ENCODE measurements around the gene RTP2. TPM values are rescaled to one million over a fixed set of nuclear protein-coding genes. Genes with fewer than 3 reads are reported as not detected.

RTP2 gene
- total RNA-seq, 2 experiments from 2014 or later: not detected

DNA sequence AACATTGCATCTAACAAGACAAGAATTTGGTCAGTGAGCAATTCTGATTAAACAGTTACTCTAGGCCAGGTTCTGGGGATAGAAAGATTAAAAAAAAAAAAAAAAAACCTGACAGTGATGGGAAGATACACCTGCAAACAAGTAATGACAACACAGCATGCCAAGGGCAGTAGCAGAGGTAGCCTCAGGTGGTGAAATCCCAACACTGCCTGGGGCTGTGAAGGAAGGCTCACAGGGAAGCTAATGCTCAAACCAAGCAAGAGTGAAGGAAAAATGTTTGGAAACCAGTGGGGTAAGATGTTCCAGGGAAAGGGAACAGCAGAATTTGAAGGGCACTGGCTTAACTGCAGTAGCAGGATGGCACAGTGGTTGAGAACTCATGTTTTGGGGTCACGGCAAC is 8.9 kb downstream of the RTP2 start:
- CTCF ChIA-PET: no interaction called here
- H3K27ac ChIP-seq (ENCODE audit: low read depth in 1 of 2, low read length in 2 of 2): no peak overlapping the region
- H3K9me3 ChIP-seq (ENCODE audit: control insufficient read depth in 1 of 2, insufficient read depth in 1 of 2, low read length in 2 of 2): no peaks in the 10 kb centered on the region
- Mint-ChIP-seq H3K4me1 (ENCODE audit: low read depth) (no peaks in the 10 kb centered on the region), H3K9me3 (no peaks in the 10 kb centered on the region), H3K27ac (no peak overlapping the region), H3K27me3 (peaks cover 51% of the 10 kb centered on the region), H3K36me3 (ENCODE audit: low read depth) (no peaks in the 10 kb centered on the region), H3K4me3 (no peak overlapping the region)
- no peak for ATAC-seq (ENCODE audit: poor library complexity)
- POLR2A ChIA-PET: no interaction called here
- no peaks in the 10 kb centered on the region for H3K36me3 ChIP-seq (ENCODE audit: insufficient read depth, low read length)
- intact Hi-C loops (cut with DNase I, micrococcal nuclease): no loop called here
- DNase-seq: no peak
- no peak overlapping the region for H3K4me3 ChIP-seq (ENCODE audit: low read length)
- no peaks in the 10 kb centered on the region for H3K4me1 ChIP-seq (ENCODE audit: insufficient read depth, low read length)
- TF ChIP-seq, protein P1, sequence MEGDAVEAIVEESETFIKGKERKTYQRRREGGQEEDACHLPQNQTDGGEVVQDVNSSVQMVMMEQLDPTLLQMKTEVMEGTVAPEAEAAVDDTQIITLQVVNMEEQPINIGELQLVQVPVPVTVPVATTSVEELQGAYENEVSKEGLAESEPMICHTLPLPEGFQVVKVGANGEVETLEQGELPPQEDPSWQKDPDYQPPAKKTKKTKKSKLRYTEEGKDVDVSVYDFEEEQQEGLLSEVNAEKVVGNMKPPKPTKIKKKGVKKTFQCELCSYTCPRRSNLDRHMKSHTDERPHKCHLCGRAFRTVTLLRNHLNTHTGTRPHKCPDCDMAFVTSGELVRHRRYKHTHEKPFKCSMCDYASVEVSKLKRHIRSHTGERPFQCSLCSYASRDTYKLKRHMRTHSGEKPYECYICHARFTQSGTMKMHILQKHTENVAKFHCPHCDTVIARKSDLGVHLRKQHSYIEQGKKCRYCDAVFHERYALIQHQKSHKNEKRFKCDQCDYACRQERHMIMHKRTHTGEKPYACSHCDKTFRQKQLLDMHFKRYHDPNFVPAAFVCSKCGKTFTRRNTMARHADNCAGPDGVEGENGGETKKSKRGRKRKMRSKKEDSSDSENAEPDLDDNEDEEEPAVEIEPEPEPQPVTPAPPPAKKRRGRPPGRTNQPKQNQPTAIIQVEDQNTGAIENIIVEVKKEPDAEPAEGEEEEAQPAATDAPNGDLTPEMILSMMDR (IDR thresholded peaks at IDR 0.05): no peak
- H3K27me3 ChIP-seq (ENCODE audit: control insufficient read depth in 1 of 2, insufficient read depth in 2 of 2, low read length in 2 of 2): peaks cover 2 to 10% of the 10 kb centered on the region in 2 experiments

DNA sequence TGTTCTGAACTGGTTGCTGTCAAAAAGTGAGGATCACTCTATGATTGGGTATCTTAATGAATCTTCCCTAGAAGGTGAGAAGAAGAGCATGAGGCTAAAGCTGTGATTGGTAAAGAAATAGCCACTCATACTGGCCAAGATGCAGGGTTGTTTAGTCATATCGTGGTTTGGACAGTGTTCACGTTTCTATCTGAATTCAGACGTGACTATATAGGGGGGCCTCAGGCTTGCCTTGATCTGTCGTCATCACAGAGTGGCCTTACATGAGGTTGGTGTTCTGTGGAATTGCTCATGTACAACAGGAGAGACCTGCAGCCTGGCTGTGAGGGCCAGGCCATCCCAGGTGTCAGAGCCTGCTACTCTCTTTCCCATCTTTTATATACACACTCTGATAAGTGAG is 12.4 kb downstream of the RTP2 start:
- Mint-ChIP-seq H3K9me3 (no peaks in the 10 kb centered on the region), H3K27me3 (peaks cover 47% of the 10 kb centered on the region), H3K4me3 (no peak overlapping the region), H3K27ac (no peak overlapping the region), H3K36me3 (ENCODE audit: low read depth) (no peaks in the 10 kb centered on the region), H3K4me1 (ENCODE audit: low read depth) (no peaks in the 10 kb centered on the region)
- Histone ChIP-seq H3K36me3 (ENCODE audit: insufficient read depth, low read length) (no peaks in the 10 kb centered on the region), H3K27me3 (ENCODE audit: control insufficient read depth in 1 of 2, insufficient read depth in 2 of 2, low read length in 2 of 2) (peaks cover 6 to 11% of the 10 kb centered on the region in 2 experiments), H3K9me3 (ENCODE audit: control insufficient read depth in 1 of 2, insufficient read depth in 1 of 2, low read length in 2 of 2) (peaks cover 4 to 15% of the 10 kb centered on the region in 2 experiments), H3K4me1 (ENCODE audit: insufficient read depth, low read length) (no peaks in the 10 kb centered on the region), H3K27ac (ENCODE audit: low read depth in 1 of 2, low read length in 2 of 2) (no peak overlapping the region), H3K4me3 (ENCODE audit: low read length) (no peak overlapping the region)
- intact Hi-C loops (cut with DNase I, micrococcal nuclease): no loop called here
- TF ChIP-seq, protein P1 (IDR thresholded peaks at IDR 0.05): no peak
- DNase-seq (no peak), ATAC-seq (ENCODE audit: poor library complexity) (no peak)
- ChIA-PET CTCF (no interaction called here), POLR2A (no interaction called here)

DNA sequence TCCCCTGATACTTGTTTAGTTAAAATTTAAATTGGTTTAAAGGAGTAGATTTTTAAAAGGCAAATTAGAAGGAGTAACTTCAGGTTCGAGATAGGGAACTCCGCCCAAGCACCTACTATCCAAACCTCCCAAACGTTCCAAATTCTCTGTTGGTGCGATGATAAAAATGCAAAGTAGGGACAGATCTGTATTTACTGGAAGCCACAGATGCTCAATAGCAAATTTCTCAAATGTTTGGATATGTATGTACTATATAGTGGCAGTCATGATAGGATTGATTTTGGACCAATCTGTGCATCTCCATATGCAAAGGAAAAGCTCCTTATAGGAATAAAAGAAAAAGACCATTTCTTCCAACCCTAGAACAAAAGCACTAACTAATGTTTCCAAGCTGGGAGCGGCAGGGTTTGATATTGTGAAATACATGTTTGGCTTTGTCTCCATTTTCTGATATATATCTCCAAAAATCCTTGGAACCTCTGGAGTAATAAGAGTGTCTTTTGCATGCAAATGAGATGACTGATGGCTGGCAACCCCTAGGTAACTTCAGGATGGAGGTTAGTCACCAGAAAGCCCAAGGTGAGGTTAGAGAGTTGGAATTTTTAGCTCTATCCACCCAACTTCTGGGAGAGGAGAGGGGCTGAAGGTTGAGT is 15.6 kb downstream of the RTP2 start:
- Histone ChIP-seq H3K4me1 (ENCODE audit: insufficient read depth, low read length) (no peaks in the 10 kb centered on the region), H3K27ac (ENCODE audit: low read depth in 1 of 2, low read length in 2 of 2) (no peak overlapping the region), H3K9me3 (ENCODE audit: control insufficient read depth in 1 of 2, insufficient read depth in 1 of 2, low read length in 2 of 2) (peaks cover 4 to 15% of the 10 kb centered on the region in 2 experiments), H3K4me3 (ENCODE audit: low read length) (no peak overlapping the region), H3K36me3 (ENCODE audit: insufficient read depth, low read length) (no peaks in the 10 kb centered on the region), H3K27me3 (ENCODE audit: control insufficient read depth in 1 of 2, insufficient read depth in 2 of 2, low read length in 2 of 2) (peaks cover 0 to 11% of the 10 kb centered on the region in 2 experiments)
- Mint-ChIP-seq H3K36me3 (ENCODE audit: low read depth) (no peaks in the 10 kb centered on the region), H3K4me1 (ENCODE audit: low read depth) (no peaks in the 10 kb centered on the region), H3K9me3 (no peaks in the 10 kb centered on the region), H3K27ac (no peak overlapping the region), H3K27me3 (peaks cover 44% of the 10 kb centered on the region), H3K4me3 (no peak overlapping the region)
- DNase-seq (no peak), ATAC-seq (ENCODE audit: poor library complexity) (no peak)
- TF ChIP-seq, protein P1 (IDR thresholded peaks at IDR 0.05): no peak
- ChIA-PET CTCF (no interaction called here), POLR2A (no interaction called here)
- intact Hi-C loops (cut with DNase I, micrococcal nuclease): no loop called here

Measured in CD4-positive, alpha-beta T cell (primary cell).